Ovary (tissue), 3 donors: ENCODE measurements around the gene XRCC3.

Experiments used
- CTCF ChIP-seq, 3 donors: fragments of 450-650 bp in 2 of 3; fragments of 200-600 bp in 1 of 3; IDR thresholded peaks; one replicate each; pipeline versions ENCODE4 v1.5.1 to v1.8.0; 2016 to 2022; ENCODE audit warnings: antibody characterized with exemption in 3 of 3, mild to moderate bottlenecking in 1 of 3
- EP300 ChIP-seq: sonication (generic); formaldehyde crosslinking; IDR thresholded peaks from one replicate; pipeline ENCODE4 v1.6.1; 2017; ENCODE audit warnings: antibody characterized with exemption
- POLR2A ChIP-seq: fragments of 450-650 bp; IDR thresholded peaks from one replicate; pipeline ENCODE4 v1.6.1; 2017; ENCODE audit warnings: antibody characterized with exemption, mild to moderate bottlenecking, moderate library complexity
- donor health status: DM: no; HTN: no; CAD: no.

GRCh38 chr14:103702095-103702494 is 13.2 kb downstream of the XRCC3 start:
- TF ChIP-seq CTCF (IDR thresholded peaks at IDR 0.05) (no peak), POLR2A (no peak), EP300 (no peak)
